NCI-H2171 treated with DMSO at 0.1 percent for 48 hours (cell line): ENCODE results near the gene ADGRB3.
"Not testable (repeated sequence)": the region's sequence is repeated elsewhere in the genome, so short reads cannot be mapped to it uniquely, and the experiment has no call there.

ENCODE experiments used
- DNase-seq: peaks from one replicate; lab custom pipeline; 2025; lab: John Stamatoyannopoulos, UW

Gene ADGRB3

DNA sequence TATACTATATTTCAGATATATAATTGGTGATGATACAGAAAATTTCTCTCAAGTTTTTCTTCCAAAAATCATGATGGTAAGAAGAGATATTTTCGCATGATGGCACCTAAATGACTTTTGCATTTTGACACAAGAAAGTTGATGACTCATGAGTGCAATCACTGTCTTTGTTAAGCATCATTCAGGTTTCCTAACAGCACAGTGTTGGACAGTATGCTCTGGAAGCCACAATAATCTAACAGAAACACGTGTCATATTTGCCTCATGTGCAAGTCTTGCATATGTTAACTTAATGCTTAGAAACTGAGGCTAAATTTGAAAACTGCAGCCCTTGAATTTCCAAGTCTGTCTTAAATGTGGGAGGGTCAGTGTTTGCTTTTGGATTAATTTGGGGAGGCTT, 628.2 kb downstream of the ADGRB3 start:
- DNase-seq = no peak

DNA sequence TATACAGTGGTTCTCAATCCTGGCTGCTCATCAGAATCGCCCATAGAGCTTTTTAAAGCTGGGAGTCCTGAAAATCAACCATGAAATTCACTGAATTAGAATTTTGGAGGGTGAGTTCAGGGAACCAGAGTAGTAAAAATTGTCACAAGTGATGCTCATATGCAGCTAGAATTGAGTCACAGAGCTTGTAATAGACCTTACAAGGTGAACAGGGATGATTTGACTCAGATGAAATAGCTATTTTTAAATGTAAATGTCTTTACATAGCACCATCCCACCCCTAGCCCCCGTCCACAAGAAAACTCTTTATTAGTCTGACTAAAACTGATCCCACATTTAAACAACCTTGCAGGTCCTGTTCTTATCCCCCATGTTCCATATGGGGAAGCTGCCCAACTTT, 630.0 kb downstream of the ADGRB3 start:
- DNase-seq = no peak

DNA sequence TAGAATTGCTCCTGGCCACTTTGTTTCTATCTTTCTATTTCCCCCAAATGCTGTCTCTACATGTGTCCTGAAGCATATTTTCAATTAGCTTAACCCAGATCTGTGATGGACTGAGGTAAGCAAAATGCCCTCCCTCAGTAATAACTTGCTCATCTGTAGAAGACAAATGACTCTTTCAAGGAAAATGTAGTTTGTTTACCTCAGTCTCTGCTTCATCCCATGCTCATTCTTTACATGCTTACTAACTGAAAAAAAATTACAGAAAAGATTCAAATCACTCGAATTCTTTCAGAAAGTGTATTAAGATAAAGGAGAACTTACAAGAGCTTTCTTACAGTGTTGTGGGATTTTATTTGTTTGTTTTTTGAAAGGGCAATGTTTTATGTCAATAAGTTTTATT, 630.6 kb downstream of the ADGRB3 start:
- no peak for DNase-seq

DNA sequence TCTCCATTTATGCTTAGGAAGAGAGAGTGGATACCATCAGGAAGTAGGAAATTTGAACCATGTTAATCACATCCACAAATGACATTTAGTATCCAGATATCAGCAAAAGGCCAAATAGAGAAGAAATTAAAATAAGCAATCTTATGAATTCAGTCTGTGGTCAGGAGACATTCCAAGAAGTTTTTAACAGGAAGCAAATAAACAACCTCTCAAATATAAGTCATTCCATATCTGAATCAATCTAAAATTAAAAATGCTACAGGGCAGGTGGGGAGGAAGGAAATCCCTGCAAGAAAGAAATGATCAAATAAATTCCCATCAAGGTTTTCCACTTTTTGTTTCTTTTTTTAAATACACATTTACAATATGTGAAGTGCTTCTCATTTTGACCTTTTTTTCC, 641.1 kb downstream of the ADGRB3 start:
- no peak for DNase-seq

DNA sequence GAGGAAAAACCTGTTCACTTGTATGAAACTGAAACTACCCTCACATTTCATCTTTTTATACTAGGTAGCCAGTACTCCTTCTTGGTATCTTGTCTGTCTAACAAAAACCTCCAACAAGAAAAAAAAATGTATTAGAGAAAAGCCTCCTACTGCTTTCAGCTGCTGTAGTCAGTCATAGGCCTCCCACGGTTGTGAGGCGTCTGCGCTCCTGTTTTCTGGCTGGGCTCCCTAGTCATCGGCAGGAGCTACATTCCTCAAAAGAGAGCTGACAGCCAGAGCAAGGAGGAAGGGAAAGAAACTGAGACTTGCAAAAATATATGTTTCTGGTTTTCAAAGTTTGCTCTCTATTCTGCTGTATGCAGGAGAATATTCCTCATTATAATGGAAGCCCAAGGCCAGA, 644.7 kb downstream of the ADGRB3 start:
- no peak for DNase-seq

DNA sequence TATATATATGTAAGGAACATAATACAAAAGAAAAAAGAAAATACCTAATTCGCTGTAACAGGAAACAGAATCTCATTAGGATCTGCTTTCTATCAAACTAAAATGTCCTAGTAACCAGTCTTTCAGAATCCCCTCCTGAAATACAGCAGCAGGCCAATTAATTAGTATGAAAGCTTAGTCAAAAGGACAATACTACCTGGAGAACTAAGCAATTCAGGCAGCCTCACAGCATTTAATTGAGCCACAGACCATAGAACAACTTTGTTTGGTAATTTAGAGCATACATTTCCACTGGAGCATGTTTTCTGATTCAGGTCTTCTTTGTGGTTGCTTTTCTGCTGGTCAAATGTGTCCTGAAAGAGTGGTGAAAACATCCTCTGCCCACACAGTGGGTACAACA, 645.8 kb downstream of the ADGRB3 start:
- no peak for DNase-seq

DNA sequence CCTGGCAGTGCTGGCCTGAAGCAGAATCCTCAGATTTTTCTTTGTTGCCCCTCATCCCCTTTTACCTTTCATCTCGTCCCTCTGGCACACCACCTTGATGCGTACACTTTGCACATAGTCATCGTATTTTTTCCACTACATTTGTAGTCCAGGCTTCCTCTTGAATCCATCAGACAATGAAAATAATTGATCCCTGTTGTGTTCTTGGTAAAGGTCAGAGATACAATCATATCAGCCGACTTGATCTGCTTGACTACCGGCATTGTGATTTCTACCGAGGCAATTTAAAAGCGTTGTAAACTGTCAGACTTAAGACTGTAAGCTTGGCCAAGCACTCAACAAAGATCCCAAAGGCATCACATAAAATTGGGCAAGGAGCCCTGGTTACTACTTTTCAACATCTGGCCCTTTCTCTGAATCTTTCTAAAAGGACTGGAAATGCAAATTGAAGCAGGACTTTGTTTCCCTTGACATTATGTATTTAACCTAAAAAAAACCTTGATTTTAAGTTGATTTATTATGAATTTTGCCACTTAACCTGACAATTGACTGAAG, 649.2 kb downstream of the ADGRB3 start:
- DNase-seq = no peak

DNA sequence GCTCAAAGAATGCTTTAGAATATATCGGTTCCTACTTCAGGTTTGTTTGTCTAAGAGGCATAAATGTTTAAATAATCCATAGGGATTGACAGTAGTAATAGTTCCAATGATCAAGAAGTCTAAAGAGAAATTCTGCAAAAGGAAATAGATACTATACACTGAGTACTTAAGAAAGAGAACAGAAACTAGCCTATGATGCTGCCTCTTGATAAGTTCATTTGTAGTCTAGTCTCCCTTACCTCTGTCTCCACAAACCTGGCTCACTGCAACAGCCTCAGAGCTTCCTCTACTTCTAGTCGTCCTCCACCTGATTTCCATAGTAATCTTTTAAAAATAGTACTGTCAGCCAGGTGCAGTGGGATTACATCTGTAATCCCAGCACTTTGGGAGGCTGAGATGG, 650.0 kb downstream of the ADGRB3 start:
- DNase-seq = no peak

DNA sequence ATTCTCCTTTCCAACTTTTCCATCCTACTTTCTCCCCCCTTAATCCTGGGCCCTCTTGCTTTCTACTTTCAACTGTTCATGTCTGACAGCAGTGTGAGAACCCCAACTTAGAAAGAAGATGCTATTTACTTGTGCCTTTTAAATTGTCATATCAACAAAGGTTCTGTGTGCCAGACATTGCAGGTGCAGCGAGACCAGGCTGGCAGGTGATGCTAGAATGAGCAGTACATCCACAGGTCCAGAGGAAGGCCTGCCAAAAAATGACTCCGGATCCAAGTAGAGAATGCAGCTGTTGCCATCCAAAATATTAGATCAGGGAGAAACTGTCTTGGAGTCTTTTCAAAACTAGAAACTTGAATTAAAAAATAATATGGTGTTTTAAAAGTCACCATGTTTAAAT, 651.2 kb downstream of the ADGRB3 start:
- no peak for DNase-seq

DNA sequence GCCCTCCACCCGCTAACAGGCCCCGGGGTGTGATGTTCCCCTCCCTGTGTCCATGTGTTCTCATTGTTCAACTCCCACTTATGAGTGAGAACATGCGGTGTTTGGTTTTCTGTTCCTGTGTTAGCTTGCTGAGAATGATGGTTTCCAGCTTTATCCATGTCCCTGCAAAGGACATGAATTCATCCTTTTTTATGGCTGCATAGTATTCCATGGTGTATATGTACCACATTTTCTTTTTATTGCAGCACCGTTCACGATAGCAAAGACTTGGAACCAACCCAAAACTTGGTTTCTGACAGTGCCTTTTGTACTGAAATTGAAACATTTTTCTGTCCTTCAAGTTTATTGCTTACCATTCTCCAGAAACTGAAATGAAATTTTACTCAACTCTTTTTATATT, 653.1 kb downstream of the ADGRB3 start:
- DNase-seq = not testable (repeated sequence)

DNA sequence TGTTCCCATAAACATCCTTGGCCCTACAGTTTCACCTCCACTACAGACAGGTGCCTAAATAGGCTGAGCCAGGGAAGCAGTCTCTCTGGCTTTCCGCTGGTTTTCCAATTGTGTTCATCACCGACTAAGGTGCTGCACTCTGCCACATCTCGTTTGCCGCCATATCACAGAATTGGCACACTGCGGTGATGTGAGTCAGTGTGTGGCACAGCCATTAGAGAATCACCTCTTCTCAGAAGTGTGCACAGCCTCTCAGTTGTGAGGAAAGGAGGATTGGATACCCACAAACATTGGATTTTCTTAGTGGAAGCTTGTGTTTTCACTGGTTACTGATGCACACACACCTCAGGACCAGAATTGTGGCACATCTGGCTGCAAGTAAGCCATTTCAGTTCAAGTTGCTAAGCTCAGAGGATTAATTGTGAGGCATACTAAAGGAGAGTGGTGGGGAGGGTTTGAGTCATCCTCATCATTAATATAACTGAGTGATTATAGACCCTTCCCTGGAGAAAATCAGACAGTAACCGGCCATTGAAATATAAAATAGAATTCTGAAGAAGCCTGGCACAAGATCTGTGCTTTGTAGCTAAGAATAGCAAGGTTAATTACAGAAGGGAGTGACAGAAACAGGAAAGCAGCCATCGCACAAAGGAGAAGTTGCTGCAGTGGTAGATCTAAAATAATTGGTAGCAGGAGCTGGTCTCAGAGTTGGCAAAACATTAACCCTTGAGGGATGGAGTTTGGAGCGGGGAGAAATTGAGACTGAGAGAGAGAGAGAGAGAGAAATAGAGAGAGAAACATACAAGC, 654.8 kb downstream of the ADGRB3 start:
- DNase-seq = no peak

DNA sequence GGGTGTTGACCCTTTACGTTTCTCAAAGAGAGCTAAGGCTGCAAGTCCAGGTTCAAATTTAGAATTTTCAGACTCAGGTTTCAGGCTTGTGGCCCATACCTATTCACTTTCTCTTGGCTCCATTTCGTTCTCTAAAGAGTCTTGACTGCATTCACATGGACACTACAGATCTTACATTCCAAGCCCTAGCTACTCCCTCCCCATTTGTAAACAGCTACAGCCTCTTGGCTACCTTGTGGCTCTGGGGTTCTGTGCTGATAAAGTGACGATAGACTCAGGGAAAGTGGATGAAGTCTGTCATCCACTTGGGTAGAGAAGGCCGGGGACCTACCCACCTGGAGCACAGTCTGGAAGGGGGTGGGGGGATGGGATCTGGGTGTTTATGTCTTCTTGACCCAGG, 658.4 kb downstream of the ADGRB3 start:
- no peak for DNase-seq

DNA sequence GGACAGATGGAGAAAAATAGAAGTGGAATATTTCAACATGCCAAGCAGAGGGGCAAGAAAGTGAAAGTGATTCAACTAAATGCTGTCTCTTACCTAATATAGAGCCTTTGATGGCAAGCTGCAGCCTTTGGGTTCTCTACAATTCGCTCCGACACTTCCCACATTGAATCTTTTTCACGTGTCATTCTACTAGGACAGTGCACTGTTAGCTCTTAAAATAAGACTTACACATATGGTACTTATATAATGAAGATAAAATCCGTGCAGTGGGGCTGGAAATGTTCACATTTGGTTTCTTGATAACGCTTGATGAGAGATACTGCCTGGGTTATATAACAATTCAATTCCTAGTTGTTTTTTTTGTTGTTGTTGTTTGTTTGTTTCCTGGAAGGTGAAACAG, 659.3 kb downstream of the ADGRB3 start:
- no peak for DNase-seq

DNA sequence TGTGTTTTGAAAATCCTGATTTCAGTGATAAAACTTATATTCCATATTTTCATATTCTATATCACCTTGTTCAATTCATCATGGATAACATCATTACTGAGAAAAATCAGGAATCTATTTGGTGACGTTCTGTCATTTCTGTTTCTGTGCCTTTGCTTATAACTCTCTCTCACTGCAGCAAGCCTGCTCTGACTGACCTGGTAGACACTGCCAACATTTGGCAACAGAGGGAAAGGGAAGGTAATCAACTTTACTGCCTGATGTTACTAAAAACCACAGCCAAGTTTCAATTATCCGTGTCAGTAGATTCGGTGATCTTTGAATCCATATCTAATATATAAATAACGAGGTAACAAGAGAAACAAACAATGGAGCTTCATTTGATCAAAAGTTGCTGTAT, 659.8 kb downstream of the ADGRB3 start:
- DNase-seq = no peak

DNA sequence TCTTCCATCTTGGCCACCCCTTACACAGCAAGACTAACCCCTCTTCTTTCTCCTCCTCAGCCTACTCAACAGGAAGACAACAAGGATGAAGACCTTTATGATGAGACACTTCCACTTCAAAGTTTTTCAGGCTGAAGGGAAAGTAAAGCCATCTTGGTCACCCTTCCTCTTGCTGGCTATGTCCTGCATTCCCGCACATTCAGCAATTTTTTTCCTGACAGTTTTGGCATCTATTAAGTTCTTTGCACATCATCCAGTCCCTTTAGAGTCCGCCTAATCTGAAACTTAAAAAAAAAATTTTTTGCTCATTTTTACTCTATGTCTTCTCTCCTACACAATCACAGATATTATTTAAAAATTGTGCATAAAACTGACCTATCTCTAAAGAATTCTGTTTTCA, 668.3 kb downstream of the ADGRB3 start:
- no peak for DNase-seq

DNA sequence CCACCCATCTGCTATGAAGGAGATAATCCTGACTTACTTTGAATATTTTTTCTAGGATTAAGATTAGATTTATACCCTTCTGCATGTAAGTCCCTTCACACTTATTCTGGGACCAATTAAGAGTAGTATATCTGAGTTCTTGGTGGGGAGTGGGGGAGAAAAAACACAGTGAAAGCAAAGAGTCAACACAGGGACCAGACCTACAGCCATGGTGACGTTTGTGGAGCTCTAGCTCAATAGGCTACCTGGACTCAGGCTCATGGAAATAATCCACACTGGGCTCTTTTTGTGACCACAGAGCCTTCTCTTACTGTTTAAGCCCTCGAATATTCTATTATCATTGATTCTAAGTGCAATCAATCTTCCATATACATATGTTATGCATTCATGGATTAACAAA, 670.4 kb downstream of the ADGRB3 start:
- no peak for DNase-seq

DNA sequence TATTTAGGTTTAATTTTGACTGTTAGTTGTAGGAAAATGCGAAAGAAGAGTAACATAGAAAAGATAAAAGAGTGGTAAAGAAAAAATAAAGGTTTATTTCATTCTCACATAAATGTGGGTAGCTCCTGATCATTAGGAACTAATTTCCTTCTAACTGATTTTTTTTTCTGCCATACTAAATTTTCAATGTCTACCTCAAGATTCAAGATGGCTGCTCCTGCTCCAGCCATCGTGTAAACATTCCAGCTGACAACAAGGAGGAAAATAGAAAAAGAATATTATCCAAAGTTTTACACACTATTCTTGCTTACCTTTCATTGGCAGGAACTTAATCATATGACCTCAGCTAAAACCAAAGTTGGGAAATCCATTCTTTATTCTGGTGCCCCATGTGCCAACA, 673.5 kb downstream of the ADGRB3 start:
- no peak for DNase-seq

DNA sequence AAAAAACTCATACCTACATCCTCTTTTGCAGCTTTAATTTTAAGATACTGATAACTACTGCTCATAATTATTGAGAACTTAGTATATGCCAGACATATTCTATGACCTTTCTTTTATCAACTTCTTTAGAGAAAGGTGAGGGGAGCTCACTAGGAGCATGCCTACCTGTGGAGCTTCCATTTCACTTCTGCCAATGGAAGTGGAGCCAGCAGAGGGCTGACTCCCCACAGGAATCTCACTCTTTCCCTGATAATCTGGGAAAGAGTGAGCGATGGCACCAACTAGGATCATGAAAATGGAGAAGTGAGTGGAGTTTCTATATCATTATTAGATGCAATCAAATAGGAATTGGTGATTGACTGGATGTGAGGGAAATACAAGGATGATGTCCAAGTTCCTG, 676.8 kb downstream of the ADGRB3 start:
- DNase-seq = no peak

DNA sequence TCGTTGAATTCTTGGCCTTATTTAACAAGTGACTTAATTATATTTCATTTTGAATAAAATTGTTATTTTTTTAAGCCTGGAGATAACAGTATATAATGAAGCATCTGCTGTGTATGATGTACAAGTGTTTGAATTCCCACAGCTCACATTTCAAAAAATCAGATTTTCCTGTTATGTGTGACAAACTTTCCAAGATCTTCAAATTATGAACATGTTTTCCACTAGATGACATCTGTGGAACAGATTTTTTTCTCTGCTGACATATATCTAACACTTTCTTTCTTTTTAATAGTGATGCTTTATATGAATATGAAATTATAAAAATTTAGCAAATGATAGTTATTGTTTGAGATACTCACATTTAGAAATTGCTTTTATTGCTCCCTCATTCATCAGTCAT, 678.9 kb downstream of the ADGRB3 start:
- DNase-seq = no peak

DNA sequence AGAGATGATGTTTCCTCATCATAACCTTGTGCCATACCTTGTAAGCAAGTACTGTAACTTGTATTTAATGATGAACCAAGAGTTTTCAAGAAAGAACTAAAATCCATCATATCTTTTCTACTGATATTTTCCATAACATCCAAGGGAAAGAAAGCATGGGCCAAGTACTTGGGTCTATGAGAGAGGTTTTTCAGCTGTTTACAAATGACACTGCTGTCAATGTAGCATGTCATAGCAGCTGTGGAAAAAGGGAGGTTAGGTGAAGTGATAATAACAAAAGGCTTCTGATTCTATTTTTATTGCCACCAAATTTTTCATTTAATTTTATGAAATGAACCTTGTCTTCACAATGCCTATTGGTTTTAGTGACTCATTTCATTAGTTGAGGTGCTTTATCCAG, 679.4 kb downstream of the ADGRB3 start:
- DNase-seq = no peak

DNA sequence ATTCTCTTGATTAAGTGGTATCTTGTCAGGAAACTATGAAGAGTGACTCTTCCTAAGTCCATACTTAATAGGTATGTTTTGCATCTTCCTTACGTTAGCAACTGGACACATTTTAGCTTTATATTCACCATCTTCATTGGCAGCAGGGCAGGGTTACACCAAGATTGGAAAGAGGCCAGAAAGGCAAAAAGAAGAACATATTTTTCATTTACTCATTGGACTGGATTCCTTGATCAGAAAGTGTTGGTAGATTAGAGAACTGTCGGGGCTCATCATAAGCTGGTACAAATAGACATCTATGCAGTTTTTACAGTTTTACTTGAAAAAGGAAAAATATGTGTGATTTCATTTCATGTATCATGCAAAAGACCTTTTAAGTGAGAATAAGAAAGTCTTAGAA, 696.8 kb downstream of the ADGRB3 start:
- DNase-seq = no peak

DNA sequence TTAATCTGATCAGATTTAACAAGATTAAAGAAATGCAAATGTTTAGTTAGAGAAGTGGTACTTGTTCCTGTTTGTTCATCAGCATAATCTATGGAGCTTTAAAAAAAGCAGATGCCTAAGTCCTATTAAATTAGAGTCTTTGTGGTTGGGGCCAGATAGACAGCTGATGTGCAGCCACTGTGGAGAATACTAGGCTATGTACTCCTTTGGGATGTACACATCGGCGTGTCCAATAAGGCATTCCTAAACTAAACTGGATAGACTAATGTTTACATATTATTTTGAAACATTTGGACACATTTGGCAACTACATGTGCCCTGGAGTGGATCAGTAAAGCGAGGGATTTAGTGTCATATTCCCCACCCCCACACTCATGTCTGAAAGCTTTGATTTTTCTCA, 702.2 kb downstream of the ADGRB3 start:
- DNase-seq = no peak

DNA sequence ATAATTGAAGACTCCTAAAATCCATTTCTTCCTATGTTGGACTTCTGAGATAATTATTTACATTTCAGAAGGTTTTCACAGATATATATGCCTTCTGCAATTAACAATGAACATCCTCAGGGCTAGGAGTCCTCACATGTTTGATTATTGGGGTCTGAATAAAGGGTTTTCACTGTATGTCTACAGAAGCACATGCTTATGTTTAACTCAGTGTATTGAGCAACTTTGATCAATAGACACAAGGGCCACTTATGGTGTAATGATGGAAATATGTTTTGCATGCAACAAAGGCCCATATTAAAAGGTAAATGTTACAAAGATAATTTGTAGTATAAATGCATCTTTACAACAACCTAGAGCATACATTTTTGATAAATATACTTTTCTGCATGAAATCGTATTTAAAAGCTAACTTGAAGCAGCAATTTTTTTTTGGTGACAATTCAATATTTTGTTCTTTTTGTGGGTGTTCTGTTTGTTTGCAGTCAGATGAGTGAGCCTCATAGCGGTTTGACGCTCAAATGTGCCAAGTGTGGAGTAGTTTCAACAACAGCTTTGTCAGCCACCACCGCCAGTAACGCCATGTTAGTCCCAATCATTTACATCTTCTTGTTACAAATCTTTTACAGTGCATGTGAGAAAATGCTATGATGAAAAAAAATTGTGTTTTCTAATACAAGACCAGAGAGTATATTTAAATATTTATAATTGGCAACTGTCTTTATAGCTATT, 703.5 kb downstream of the ADGRB3 start:
- no peak for DNase-seq

DNA sequence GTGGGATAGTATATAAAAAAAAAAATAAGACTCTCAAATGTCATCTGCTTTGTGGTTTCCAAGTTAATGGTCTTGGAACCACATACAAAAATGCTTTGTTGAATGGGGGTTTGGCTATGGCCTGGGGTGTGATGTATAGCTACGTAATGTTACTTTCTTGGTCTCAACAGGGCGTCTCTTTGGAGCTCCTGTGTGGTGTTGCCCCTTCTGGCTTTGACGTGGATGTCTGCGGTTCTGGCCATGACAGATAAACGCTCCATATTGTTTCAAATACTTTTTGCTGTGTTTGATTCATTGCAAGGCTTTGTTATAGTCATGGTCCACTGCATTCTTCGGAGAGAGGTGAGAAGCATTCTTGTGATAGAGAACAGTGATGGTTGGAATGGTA, 704.1 kb downstream of the ADGRB3 start:
- DNase-seq = no peak
